Cardiac fibroblast (primary cell): ENCODE data around the gene CRK.
A peak's percentile ranks its signal among the peaks of the same experiment; 100 is the strongest.
"Not testable (repeated sequence)": the region's sequence is repeated elsewhere in the genome, so short reads cannot be mapped to it uniquely, and the experiment has no call there.

Experiments used
- DNase-seq, 2 donors: peaks; one replicate each; pipeline versions ENCODE4 v3.0.0 to v3.0.0-alpha.2; 2010; ENCODE audit warnings: low read depth in 2 of 2
- H3K4me3 ChIP-seq, 2 donors: replicated peaks in 1 of 2; 1 replicate in 1 of 2; 2 replicates in 1 of 2; pipeline ENCODE4 v1.5.1; 2011; ENCODE audit warnings: low read depth in 2 of 2, low read length in 2 of 2, mild to moderate bottlenecking in 2 of 2, moderate library complexity in 1 of 2
- TF ChIP-seq, protein P1 (sequence below): IDR thresholded peaks from one replicate; pipeline ENCODE4 v1.5.1; 2011; ENCODE audit warnings: low read depth, mild to moderate bottlenecking, low read length, inconsistent platforms

Gene CRK

DNA sequence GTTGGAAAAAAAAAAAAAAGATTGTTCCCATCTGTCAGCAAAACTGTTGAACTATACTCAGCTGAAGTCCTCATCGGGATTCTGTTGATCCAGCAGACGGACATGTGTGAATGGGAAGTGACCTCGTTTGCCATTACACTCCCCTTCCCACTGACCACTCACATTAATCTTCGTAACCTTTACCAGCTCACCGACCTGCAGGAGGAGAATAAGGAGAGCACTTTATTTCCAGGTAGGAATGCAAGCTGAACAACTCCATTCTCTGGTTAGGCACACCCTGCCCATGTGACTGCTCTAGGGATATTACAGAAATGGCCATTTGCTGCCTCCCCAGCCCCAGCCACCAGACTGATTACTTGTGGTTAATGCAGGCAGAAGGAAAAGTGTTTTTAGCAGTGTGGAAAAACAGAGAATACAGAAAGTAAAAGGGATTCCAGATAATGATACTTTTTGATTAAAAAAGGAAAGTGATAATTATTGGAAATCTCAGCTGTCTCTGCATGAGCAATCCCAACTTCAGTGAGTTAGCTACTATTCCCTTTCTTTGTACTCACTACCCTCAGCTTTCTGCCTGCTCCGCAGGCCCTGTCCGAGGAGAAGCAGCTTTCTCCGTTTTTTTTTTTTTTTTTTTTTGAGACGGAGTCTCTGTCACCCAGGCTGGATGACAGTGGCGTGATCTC, 32.4 kb downstream of the CRK start:
- no peak overlapping the region for H3K4me3 ChIP-seq
- DNase-seq = no peak
- TF ChIP-seq, protein P1, sequence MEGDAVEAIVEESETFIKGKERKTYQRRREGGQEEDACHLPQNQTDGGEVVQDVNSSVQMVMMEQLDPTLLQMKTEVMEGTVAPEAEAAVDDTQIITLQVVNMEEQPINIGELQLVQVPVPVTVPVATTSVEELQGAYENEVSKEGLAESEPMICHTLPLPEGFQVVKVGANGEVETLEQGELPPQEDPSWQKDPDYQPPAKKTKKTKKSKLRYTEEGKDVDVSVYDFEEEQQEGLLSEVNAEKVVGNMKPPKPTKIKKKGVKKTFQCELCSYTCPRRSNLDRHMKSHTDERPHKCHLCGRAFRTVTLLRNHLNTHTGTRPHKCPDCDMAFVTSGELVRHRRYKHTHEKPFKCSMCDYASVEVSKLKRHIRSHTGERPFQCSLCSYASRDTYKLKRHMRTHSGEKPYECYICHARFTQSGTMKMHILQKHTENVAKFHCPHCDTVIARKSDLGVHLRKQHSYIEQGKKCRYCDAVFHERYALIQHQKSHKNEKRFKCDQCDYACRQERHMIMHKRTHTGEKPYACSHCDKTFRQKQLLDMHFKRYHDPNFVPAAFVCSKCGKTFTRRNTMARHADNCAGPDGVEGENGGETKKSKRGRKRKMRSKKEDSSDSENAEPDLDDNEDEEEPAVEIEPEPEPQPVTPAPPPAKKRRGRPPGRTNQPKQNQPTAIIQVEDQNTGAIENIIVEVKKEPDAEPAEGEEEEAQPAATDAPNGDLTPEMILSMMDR = no peak

DNA sequence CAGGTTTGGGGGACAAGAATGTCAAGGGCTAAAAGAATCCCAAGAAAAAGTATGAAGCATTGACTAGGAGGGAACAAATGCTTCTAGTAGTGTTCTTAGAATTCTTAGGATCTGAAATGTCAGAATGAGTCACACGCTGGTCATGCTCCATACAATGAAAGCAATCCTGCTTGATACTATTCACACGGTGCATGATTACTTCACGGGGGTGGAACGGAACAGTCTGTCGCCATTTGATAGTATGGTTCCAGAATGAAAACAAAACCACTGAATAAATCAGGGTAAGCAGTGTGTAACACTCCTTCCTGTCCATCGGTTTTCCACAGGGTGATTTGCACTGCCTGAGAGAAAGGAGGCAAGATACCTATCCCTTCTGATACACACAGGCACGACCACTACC, 33.1 kb downstream of the CRK start:
- peak; percentile 91 to 98 for DNase-seq
- TF ChIP-seq, protein P1 = no peak
- no peak overlapping the region for H3K4me3 ChIP-seq

DNA sequence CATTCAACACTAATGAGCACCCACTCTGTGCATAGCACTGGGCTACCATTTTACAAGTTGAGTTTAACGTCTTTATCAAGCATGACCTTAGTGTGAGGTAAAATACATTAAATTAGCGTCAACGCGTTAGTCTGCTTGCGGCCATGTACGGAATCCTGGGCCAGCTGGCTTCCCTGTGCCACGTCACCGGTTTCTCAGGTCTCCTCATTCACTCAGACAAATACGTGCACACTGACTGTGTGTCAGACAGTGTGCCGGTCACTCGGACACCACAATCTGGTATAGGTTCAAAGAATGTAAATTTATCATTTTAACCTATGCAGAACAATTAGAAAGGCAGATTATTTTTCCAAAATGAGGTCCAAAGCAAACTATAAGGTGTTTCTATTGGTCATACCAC, 34.6 kb downstream of the CRK start:
- DNase-seq = no peak
- TF ChIP-seq, protein P1 = no peak
- no peak overlapping the region for H3K4me3 ChIP-seq

DNA sequence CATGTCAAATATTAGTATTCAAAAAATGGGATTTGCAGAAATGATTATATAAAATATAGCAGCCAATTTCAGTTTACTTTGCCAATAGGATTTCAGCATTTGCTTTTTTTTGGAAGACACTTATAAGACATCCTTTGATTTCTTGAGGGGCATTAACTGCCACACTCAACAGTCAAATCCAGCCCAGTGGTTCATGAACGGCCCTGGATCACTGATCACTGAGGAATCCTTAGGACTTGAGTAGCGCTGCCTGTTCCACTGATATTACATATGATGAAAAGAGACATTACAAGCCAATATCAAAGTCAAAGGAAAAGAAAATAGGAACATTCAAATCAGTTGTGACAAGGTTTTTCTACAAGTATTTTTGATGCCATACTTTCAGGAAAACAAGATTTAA, 35.1 kb downstream of the CRK start:
- TF ChIP-seq, protein P1 = no peak
- no peak overlapping the region for H3K4me3 ChIP-seq

DNA sequence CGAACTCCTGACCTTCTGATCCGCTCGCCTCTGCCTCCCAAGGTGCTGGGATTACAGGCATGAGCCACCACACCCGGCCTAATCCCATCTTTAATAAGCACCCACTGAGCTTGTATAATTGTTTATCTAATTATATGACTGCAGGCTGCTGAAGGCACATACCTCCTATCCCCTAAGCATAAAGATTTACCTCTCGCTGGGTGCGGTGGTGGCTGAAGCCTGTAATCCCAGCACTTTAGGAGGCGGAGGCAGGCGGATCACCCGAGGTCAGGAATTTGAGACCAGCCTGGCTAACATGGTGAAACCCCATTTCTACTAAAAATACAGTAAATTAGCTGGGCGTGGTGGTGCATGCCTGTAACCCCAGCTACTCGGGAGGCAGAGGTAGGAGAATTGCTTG, 35.9 kb downstream of the CRK start:
- DNase-seq = no peak
- TF ChIP-seq, protein P1 = no peak
- no peak overlapping the region for H3K4me3 ChIP-seq

More for the DNA sequence above, 35.1 kb downstream of the CRK start:
- DNase-seq = no peak

DNA sequence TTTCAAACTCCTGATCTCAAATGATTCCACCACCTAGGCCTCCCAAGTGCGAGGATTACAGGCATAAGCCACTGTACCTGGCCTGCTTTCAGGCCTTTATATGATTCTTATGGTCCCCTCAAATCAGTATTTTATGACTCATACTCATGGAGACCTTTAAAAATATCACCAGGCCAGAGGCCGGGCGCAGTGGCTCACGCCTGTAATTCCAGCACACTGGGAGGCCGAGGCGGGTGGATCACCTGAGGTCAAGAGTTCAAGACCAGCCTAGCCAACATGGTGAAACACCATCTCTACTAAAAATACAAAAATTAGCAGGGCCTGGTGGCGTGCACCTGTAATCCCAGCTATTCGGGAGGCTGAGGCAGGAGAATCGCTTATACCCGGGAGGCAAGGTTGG, 37.6 kb downstream of the CRK start:
- DNase-seq, H3K4me3 ChIP-seq: not testable (repeated sequence)

DNA sequence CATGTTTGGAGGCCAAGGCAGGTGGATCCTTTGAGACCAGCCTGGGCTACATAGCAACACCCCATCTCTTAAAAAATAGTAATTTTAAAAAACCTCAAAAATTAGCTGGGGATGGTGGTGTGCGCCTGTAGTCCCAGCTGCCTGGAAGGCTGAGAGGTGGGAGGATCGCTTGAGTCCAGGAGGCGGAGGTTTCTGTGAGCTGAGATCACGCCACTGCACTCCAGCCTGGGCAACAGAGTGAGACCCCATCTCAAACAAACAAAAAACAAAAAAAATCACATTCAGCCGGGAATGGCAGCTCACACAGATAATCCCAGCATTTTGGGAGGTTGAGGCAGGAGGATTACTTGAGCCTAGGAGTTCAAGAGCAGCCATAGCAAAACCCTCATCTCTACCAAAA, 39.6 kb downstream of the CRK start:
- no peak overlapping the region for H3K4me3 ChIP-seq
- TF ChIP-seq, protein P1 = no peak
- no peak for DNase-seq
